HG02884 (cell line): ENCODE results near the gene ANKS1B.
A peak's percentile ranks its signal among the peaks of the same experiment; 100 is the strongest.

Source experiments
- ATAC-seq: cut with Tn5 transposase; IDR thresholded peaks from one replicate; pipeline ENCODE4 v1.9.1; 2021; ENCODE audit warnings: mild to moderate bottlenecking, moderate library complexity; ENCODE audit not compliant: unreplicated experiment

ANKS1B gene

DNA sequence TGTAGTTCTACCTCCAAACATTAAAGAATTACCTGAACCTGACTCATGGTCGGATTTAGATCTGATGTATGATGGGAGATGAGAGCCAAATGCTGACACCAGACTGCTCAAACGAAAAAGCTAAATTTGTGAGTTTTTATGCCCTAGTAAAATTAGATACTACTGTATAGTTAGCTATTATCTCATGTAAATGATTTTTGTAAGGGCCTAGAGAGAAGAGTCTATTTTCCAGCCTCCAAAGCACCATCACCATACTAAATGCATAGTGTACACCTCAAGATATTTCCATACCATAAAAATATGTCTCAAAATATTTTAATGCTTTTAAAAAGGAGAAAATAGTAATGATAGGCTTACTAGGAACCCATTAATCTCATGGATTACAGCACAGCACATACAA, 18.3 kb downstream of the ANKS1B start:
- ATAC-seq = no peak

GRCh38 chr12:99960311-99960710, 24.4 kb downstream of the ANKS1B start:
- ATAC-seq = no peak

DNA sequence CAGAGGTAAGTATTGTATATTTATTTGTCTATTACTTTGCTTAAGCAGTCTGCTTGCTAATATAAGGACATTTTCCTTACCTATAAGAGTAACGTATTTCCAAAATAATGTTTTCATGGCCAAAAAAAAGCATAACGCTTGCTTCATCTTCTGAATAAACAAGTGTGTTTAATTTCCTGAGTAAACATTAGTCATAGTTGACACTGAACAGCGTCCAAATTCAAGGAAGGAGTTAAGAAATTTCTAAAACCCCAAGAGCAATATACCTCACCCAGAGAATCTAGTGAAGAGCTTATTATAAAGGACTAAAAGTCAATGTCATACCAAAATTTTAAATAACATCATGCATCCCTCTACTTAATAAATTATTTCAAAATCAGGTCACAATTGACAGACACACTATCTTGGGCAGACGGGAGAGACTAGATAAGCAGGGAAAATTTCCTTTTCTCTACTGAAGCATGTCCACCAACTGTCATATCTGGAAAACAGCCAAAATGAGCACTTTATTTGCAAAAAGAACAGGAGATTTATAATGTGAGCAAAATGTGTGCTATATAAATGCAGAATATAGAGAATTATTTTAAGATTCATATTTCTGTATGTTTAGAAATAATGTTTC, 25.1 kb downstream of the ANKS1B start:
- no peak for ATAC-seq

GRCh38 chr12:99957866-99958466, 26.8 kb downstream of the ANKS1B start:
- ATAC-seq = no peak

DNA sequence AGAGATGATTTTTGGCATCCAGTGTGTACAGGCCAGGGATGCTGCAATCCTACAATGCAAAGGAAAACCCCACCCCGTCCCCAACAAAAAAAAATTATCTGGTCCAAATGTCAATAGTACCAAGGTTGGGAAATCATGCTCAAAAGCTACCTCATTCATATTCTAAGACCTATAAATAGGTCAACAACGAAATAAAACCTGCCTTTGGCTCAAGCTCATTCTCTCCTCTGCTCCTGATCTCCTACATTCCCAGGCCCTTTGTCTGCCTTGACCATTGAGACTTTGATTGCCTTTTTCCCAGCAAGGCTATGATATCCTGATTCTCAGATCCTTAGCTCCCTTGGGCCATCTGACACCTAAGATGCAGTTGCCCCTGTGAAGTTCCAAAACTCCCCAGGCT, 30.0 kb downstream of the ANKS1B start:
- ATAC-seq = no peak

DNA sequence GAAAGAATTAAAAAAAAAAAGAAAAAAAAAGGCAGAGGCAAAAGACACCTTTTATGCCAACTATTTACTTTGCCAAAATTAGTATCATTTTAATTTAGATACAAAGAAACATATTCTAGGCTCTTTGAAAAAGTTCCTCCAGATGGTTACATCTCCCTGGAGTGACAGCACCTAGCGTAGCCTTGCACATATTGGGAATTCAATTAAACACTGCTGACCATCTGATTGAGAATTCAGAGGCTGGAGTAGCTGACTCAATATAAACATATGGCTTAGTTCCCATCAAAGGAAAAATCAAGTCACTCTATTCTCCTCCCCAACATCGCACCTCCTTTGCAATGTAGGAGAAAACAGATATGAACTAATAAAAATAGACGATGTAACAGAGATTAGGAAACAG, 36.4 kb downstream of the ANKS1B start:
- no peak for ATAC-seq

DNA sequence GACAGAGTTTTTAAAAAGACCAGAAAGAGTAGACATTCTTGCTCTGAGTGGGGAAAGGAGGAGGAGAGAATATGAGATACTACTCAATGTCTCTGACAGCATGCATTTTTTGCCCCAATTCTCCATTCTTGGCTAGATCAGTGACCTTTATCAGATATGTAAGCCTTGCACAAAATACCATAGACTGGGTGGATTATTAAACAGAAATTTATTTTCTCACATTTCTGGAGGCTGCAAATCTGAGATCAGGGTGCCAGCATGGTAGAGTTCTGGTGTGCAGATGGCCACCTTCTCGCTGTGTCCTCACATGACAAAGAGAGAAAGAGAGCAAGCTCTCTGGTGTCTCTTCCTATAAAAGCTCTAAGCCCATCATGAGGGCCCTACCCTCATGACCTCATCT, 38.6 kb downstream of the ANKS1B start:
- no peak for ATAC-seq

DNA sequence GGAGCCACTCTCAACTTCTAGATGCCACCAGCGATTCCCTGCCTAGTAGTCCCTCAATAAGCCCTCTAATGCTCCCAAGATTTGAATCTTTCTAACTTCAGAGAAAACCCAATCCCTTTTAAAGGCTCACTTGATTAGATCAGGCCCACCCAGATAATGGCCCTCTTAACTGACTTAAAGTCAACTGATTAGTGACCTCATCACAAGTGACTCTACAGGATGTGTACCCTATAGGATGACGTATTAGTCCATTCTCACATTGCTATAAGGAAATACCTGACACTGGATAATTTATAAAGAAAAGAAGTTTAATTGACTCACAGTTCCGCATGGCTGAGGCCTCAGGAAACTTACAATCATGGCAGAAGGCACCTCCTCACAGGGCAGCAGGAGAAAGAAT, 49.1 kb downstream of the ANKS1B start:
- no peak for ATAC-seq

DNA sequence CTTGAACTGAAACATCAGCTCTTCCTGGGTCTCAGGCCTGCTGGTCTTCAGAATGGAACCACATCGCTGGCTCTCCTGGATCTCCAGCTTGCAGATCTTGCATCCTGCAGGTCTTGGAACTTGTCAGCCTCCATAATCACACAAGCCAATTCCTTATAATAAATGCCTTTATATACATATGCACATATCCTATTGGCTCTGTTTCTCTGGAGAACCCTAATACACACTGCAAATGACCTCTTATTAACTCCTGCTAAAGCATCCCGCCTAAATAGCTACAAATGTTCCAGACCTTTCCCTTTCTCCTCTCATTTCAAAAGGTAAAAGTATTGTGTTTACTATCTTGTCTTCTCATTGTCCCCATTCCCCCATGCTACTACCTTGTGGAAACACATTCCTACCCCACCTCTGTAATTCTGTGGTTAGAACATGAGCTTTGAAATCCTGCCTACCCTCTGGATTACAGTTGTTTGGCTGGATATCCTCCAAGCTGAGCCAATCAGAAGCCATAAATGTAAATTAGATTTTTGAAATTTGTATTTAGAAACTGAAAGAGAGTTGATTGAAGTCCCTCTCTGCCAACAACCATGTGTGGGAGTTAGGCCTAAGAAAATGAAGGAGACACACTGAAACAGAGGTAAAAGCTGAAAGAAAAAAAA, 58.1 kb downstream of the ANKS1B start:
- ATAC-seq = no peak

DNA sequence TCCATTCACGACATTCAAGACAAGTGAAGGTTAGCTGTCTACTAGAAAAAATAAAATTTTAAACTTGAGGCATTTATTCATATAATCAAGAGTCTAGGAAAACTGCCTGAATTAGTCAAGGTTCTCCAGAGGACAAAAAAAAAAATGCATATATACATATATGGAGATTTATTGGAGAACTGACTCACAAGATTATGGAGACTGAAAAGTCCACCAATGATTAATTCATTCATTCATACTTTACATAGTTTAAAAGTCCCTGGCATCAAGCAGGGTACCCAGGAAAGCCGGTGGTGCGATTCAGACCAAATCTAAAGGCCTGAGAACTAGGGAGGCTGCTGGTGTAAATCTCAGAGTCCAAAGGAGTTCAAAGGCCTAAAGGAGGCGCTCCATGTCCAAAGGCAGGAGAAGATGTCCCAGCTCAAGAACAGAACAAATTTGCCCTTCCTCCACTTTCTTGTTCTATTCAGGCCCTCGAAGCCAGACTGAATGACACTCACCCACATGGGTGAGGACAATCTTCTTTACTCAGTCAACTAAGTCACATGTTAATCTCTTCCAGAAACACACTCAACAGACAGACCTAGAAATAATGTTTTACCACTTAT, 64.3 kb downstream of the ANKS1B start:
- no peak for ATAC-seq

DNA sequence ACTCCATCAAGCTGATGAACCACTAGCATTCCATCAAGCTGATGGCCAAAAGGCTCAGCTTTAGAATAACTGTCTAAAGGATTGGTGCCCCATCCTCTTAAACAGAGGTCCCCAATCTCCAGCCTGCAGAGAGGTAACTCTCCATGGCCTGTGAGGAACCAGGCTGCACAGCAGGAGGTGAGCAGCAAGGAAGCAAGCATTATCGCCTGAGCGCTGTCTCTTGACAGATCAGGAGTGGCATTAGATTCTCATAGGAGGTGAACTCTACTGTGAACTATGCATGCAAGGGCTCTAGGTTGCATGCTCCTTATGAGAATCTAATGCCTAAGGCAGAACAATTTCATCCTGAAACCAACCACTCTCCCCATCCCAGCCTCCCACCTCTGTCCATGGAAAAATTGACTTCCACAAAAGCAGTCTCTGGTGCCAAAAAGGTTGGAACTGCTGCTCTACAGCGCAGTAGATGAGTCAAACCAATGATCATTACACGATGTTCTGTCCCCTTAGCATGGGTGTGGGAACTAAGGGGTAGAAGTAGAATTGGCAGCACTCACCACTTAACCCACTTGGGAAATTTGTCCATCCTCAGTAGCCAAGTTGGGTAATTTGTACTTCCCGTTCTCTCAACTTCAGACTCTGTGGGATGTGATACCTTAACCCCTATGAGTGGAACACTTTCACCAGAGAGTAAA, 66.9 kb downstream of the ANKS1B start:
- no peak for ATAC-seq

- no peak for ATAC-seq
Measured at GRCh38 chr12:99916555-99916954, 68.2 kb downstream of the ANKS1B start.

- no peak for ATAC-seq
Measured at GRCh38 chr12:99915251-99916082, 69.3 kb downstream of the ANKS1B start.

DNA sequence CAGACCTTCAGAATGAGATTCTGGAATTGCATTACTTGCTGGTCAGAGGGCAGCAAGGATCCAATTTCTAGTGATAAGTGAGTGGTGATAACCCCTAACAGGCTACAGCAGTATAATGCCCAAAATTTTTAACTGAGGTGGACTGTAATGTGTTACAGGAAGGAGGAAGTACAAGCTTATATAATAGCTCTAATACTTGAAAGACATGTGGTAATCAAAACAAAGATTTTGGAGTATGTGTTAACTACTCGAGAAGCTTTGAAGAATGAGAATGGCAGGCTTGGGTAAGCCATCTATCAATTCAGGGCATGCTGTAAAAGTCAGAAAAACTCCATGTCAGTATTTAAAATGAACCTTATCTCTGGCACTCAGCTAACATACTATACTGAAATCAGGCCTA, 70.5 kb downstream of the ANKS1B start:
- no peak for ATAC-seq

DNA sequence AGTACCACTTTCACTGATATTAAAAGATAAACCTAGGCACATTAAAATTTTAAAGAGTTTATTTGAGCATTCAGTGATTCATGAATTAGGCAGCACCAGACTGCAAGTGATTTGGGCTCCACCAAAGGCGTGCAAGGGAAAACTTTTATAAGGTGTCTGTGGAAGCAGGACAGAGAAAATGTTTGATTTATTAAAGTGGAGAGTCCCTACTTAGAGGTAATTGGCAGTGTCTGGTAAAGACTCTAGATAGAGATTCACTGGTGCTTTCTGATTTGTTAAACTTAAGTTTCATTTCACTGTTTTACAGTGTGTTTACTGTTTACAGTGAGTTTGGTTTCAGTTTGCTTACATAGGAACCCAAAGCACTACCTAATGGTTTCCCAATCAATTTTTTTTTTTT, 72.8 kb downstream of the ANKS1B start:
- ATAC-seq = peak; percentile 88

GRCh38 chr12:99911081-99911480, 73.7 kb downstream of the ANKS1B start:
- no peak for ATAC-seq

- ATAC-seq = no peak
Measured at GRCh38 chr12:99910342-99910741, 74.4 kb downstream of the ANKS1B start.

- no peak for ATAC-seq
Measured at GRCh38 chr12:99906786-99907579, 77.8 kb downstream of the ANKS1B start.

DNA sequence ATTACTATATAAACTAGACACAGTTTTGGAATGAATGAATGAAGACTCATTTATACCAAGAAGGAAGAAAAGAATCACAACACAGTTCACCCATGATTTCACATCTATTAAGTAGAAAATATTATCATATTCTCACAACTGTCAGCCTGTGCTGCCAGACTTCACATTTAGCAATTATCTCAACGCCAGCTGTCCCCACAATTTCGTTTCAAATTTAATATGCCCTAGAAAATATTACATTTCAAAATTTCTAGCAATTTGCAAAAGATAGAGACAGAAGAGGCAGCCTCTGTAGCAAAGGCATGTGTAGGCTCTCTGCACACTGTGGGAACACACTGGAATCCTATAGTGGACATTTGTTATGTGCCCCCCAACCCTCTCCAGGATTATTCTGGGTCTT, 83.6 kb downstream of the ANKS1B start:
- no peak for ATAC-seq

DNA sequence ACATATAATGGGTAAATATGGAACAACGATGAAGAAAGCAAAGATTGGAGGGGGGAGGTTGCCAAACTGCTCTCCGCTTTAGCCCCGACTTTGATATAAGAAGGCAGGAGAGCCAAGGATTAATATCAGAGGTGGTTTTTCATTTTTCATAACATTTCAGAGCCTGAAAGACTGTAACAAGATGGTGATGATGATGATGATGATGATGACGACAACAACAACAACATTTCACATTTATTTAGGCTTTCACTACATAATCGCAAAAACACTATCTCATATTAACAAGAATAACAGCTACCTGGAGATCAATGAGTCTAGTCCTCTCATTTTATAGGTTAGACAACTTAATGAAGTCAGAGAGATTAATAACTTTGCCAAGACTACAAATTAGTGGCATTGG, 86.1 kb downstream of the ANKS1B start:
- ATAC-seq = no peak
